HG02943 (cell line): ENCODE measurements around the gene CREG2.

Source experiments
- ATAC-seq: cut with Tn5 transposase; IDR thresholded peaks from one replicate; pipeline ENCODE4 v1.9.1; 2021; ENCODE audit warnings: mild to moderate bottlenecking, low read depth, moderate library complexity; ENCODE audit not compliant: unreplicated experiment

CREG2 gene

DNA sequence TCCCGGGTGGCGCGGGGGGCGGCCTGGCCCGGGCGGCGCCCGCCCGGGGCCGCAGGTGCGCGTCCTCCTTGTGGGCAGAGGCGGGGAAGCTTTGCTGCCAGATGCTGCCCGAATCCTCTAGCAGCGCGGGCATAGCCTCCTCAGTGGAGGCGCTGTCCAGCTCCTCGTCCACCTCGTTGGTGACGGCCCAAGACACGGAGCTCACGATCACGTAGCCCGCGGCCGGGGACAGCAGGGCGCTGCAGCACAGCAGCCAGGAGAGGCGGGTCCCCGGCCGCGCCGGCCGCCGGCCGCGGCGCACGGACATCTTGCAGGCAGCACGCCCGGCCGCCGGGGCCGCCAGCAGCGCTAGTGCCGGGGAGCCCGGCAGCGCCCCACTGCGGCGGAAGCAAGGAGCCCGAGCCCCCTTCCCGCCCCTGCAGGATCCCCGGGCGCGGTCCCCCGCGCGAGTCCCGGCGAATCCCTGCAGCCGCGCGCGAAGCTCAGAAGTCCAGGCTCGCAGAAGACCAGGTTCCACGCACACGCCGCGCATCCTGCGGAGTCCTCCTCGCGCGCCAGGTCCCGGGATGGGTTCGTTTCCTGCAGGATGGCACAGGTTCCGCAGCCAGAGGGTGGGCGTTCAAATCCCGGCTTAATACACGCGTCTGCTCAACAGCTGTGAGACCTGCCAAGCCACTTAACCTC lies at the start of gene CREG2:
Gene CREG2 (minus strand): TSS at position 353 of the 684 bp plus-strand sequence. CDS start 46 bp downstream, at position 307.
- no peak for ATAC-seq

- ATAC-seq = no peak
Measured at GRCh38 chr2:101435001-101435862, 47.9 kb upstream of the CREG2 start.

- no peak for ATAC-seq
Measured at GRCh38 chr2:101433465-101433864, 46.2 kb upstream of the CREG2 start.

DNA sequence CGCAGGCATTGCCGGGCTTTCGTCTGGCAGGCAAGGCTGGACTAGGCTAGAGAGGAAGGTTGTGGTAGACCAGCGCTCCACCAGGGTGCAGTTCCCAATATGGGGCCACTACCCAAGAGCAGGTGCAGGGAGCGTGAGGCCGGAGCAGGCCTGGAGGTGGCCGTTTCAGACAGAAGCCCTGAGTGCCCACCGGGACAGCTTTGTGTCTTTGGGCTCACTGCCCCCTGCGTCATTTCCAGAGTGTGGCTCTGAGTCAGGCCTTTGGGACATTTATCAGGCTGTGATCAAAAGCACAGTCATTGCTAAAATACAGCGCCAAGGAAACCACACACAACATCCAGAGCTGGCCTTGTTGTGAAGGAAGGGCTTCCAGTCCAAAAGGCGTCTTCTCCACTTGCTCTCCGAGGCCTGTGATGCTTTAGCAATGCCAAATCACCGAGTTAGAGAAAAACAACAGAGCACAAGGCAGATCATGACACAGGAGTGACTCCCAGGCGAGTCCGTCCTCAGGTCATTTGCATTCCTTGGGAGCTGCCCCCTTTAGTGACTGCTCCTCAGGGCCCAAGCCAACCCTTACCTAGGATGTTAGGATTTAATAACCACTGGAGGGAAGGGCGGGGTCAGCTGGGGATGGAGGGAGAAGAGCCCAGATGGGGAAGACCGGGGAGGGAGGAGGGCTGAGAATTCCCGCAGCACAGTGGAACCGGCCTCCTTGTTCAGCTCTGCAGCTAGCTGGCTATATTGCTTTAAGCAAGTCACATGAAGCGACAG lies 45.3 kb upstream of the CREG2 start:
- ATAC-seq = no peak

GRCh38 chr2:101431486-101431885 lies 44.2 kb upstream of the CREG2 start:
- no peak for ATAC-seq

DNA sequence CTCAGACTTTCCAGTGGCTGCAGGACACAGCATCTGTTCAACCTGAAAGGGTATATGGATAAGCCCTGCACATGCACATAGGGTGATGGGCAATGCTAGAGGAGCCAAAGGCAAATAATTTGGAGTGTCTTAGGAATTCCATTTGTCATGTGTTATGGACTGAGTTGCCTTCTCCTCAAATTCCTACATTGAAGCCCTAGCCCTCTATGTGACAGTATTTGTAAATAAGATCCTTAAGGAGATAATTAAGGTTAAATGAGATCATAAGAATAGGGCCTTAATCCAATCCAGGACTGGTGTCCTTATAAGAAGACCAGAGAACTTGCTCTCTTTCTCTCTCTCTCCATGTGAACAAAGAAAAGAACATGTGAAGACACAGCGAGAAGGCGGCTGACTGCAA lies 42.9 kb upstream of the CREG2 start:
- no peak for ATAC-seq

- ATAC-seq = no peak
Measured at GRCh38 chr2:101429453-101429852, 42.1 kb upstream of the CREG2 start.

DNA sequence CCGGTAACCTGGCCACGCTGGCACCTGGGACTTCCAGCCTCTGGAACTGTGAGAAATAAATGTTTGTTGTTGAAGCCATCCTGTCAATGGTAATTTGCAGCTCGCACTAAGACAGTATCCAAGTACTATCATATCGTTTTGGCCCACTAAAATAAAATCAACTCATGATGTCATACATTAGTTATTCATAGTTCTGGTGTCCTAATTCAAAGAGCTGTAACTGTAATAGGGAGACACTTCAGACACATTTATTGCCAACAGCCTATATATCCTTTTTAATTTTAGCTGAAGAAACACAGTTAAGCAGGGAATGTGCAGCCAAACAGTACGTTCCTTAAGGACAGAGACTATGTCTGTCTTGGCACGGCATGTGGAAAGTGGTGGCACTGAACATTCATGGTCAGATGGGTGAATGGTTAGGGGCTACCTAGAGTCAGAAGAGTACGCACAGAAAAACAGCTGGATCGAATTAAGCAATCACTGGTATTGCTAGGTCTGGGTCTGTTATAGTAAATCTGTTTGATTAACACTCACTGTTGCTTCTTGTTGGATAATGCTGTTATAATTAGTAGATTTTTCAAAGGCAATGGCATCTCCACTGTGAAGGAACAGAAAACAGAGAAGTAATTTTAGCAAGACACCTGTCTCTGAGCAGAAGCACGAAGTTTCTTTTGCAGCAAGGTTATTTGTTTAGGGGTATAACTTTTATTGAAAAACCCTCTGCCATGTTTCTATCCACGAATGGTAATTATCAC lies 41.3 kb upstream of the CREG2 start:
- no peak for ATAC-seq

DNA sequence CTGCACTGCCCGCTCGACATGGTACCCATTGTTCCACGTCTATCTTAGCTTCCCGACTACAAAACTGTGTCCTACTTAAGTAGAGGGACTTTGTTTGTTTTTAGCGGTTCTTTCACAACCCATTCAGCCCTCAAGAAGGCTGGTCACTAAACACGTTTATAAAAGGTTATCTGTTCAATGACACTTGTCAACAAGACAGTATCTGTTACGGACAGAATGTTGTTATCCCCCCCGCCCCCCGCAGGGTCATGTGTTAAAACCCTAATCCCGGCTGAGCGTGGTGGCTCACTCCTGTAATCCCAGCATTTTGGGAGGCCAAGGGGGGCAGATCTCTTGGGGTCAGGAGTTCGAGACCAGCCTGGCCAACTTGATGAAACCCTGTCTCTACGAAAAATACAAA lies 40.4 kb upstream of the CREG2 start:
- ATAC-seq = no peak

- no peak for ATAC-seq
Measured at GRCh38 chr2:101427240-101427639, 39.9 kb upstream of the CREG2 start.

GRCh38 chr2:101426822-101427221 lies 39.5 kb upstream of the CREG2 start:
- no peak for ATAC-seq

- no peak for ATAC-seq
Measured at GRCh38 chr2:101420623-101421022, 33.3 kb upstream of the CREG2 start.

DNA sequence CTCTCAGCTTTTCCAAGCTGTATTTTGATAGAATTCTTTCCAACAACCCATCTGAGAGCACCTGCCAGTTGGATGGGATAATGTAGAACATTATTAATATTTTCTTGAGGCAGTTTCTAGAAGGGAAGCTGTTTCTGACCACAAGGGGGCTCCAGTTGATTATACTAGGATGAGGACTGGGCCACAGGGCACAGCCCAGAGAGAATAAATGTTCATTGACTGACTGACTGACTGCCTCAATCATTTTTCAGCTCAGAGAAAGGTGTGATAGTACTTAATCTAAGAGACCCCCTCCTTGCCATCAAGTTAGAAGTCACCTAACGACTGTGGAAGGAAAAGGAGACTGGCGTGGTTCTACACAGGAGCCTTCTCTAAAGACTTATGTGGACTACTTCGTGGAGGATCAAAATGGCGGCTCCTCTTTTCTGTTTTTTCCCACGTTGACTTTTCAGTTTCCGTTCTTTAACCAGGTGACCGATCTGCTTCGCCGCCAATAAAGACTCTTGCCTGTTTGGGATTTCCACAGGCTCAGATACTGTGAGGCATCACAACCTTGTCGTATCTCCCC lies 31.9 kb upstream of the CREG2 start:
- ATAC-seq = no peak

- no peak for ATAC-seq
Measured at GRCh38 chr2:101418460-101419095, 31.3 kb upstream of the CREG2 start.

GRCh38 chr2:101416609-101417008 lies 29.3 kb upstream of the CREG2 start:
- no peak for ATAC-seq

GRCh38 chr2:101415884-101416283 lies 28.6 kb upstream of the CREG2 start:
- ATAC-seq = no peak

DNA sequence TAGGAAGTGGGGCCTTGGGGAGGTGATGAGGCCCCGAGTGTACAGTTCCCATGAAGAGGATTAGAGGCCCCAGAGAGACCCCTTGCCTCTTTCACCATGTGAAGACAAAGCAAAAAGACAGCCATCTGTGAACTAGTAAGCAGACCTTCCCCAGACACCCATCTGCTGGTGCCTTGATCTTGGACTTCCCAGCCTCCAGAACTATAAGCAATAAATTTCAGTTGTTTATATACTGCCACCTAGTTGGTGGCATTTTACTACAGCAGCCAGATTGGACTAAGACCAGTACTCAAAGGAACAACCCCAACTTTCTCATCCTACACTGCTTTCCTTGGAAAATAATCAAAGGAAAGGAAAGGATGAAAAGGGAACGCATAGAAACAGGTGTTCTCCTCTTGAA lies 27.9 kb upstream of the CREG2 start:
- no peak for ATAC-seq

DNA sequence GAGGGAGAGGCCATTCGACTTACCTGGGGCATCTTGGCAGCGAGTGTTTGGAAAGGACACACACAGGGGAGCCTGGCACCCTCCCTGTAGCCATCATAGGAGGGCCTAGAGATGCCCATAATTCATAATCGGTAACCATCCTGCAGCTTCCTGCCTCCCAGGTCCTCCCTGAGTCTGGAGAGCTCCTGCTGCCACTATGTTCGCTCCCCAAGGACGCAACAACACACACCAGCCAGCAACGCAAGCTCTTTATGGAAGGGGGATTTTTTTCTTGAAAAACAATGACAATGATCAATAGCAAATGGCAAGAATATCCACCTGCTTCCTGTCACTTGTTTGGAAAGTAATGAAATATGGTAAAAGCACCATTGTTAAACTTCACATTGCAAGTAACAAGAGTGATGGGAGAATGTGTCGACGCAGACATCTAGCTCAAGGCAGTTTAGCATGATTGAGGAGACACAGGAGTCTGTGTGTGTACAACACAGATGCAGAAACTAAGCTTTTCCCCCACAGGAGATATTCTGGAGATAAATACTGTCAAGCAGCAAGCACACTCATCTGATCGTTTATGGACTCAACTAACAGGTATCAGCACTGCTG lies 24.9 kb upstream of the CREG2 start:
- ATAC-seq = no peak

DNA sequence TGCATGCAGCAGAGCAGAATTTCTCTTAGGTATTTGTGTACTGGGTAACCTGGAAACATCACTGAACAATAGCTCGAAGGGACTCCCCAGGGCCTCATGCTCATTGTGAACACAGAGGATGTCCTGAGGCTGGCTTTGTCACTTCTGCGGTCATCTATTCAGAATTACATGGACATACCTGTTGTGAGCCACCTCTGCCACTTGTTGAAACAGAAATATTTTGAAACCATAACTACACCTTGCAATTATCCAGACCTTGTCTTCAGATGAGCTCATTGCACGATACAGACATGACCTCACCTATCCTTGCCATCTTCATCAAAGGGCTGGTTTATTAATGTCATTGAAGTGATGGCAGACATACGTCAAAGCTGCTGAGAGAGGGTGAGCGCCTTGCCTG lies 23.4 kb upstream of the CREG2 start:
- no peak for ATAC-seq
